ENCODE measurements around the gene SUGCT.
"Not testable (repeated sequence)": the region's sequence is repeated elsewhere in the genome, so short reads cannot be mapped to it uniquely, and the experiment has no call there.

The SUGCT gene

DNA sequence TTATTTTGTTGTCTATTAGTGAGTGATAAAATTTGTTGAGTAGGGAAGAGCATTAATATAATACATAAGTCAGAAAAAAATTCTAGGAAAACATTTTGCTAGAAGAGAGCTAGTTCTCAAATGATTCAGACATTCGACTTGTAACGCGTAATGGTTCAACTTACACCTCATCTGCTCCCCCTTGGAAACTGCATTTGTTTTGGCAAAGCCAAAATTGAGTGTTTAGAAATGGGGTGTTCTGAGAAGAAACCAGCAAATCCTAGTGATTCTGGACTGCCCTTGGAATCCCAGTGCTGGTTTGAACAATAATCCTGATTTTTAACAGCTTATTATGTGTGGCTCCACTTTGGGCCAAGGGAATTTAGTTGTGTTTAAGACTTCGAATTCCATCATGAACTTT is 475.7 kb downstream of the SUGCT start:
- DNase-seq, result no peak

DNA sequence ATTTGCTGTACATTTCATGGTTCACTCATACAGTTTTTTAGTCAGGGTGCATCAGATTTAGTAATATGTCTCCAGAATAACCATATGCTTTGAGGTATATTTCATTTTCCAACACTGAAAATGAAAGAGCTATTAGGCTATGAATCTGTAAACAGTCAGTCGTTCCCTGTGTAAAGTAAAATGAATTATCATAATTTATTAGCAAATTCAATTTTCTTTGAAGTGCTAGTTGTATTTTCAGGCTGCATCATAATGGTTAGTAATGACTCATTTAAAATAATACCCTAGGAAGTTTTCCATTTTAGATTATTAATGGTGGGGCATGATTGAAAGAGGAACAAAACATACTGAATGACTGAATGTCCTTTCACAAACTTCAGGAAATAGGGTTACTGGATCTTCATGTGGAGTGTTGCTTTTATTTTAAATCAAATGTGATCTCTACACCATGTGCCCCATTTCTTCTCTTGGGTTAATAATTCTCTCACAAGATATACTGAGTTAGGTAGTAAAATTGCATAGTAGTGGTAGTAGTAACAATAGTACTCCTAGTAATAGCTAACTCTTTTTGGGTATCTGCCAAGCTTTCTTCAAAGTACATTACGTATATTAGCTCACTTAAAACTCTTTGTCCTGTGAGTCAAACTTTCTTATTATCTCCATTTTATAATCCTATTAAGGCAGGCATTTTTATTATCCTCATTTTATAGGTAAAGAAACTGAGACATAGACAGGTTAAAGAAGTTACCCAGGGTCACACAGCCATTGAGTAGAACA is 476.5 kb downstream of the SUGCT start:
- DNase-seq, result no peak

DNA sequence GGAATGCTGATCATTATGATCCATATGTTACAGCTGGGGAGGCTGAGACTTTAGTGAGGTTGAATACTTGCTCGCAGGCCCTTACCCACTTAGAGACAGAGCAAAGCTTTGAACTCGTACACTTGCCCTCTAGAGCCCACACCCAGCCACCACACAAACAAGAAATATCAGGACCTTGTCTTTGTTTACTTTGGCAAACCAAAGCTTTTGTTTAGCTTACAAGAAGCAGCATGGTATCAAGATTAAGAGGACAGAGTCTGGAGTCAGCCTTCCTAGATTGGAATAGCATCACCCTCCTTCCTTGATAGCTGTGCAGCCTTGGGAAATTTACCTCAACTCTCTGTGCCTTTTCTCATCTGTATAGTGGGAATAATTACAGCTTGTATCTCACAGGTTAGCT is 477.5 kb downstream of the SUGCT start:
- no peak for DNase-seq

DNA sequence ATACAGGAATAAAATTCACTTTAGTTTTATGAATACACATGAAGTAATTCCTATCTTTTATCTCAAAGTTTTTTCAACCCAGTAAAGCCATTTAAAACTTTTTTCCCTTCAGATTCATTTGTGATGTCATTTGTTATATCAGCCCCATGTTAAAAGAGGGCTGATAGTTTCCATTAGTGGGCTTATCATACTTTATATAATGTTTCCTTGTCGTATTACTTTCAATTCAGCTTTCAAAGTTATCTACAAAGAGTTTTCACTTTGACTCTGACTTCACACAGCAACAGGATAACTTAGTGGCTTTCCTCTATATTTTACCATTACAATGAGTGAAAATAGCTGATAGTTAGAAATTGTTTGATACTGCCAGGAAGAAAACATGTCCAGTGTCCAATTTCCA is 484.8 kb downstream of the SUGCT start:
- no peak for DNase-seq

DNA sequence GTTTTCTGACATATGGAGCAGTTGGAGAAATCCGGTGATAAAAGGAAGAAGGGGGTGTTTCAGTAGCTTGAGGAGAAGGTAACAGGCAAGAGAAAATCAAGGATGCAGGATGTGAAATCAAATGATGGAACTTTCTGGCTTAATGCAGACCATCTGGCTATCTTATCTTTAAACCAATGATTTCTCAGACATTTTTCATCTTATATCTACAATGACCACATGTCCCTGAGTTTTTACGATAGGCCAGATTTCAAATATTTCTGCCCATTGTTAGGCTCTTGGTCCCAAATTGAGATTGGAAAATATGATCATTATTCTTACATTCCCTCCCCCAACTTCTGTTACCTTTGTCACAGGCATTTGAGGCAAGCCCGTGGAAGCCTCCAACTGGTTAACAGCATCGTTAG is 486.8 kb downstream of the SUGCT start:
- DNase-seq, result no peak

DNA sequence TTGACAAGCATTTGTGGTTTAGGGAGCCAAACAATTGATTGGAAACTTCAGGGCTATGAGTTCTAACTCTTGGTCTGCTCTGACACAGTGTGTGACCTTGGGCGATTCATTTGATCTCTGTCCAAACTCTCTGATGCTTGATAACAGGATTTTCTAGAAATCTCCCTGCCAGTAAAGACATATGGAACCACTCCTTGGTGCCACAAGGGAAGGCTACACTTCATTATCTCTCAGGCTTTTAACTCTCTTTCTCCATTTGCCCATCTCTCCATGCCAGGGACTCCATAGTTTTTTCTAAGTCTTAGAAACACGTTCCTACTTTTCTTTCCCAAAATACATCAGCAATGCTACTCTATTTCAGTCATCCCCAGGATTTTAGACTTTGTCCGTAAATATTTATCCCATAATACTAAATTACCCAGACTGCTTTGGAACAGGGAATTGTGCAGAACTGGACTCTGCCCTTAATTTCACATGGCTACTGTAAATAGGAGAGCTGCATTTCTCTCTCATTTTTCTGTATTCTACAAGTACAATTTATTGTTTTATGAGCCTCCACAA is 488.2 kb downstream of the SUGCT start:
- no peak for DNase-seq

DNA sequence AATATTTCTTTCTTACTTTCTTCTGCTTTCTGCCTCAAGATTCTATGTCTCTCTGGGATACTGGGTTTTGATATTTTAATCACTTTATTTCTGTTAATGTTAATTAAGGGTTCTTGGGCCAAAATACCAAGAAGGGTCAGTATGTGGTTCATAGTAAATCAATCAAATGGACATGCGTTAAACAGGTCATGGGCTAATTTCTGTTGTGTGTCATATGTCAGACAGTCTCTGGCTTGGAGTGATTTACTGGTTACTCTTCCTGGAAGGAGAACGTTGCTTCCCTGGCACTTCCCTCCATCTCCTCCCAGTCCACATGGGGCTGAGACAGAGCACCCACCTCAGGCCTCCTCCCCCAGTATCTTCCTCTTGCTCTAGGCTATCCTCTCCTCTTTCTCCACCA is 489.1 kb downstream of the SUGCT start:
- no peak for DNase-seq

DNA sequence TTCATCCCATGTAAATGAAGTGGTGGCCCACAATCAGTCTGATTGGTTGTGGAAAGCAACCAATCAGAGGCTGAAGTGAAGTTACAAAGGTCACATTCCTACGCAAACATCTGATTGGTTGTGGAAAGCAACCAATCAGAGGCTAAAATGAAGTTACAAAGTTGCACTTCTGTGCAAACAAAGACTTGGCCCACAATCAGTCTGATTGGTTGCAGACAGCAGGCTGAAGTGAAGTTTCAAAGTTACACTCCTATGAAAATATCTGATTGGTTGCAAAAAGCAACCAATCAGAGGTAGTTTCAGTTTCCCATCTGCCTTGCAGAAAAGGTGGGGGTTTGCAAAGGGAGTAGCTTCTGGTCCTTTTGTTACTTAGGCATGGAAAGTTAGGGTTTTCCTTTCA is 492.6 kb downstream of the SUGCT start:
- DNase-seq, result not testable (repeated sequence)

DNA sequence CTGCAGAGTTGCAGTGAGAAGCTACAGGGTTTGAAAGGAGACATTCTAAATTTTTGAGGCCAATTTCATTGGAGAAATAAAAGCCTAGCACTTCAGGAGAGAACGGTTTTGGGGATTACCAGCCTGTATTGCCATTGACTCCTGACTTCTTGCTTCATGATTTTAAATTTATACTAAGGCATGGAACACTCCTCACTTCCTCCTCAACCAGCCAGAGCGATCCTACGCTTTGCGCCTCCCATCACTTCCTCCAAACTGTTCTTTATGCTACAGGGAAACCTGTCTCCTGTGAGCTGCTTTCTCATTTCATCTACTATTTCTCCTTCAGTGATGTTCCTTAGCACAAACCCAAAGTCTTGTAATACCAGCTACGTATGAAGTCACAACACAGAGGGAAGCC is 495.1 kb downstream of the SUGCT start:
- DNase-seq, result no peak

DNA sequence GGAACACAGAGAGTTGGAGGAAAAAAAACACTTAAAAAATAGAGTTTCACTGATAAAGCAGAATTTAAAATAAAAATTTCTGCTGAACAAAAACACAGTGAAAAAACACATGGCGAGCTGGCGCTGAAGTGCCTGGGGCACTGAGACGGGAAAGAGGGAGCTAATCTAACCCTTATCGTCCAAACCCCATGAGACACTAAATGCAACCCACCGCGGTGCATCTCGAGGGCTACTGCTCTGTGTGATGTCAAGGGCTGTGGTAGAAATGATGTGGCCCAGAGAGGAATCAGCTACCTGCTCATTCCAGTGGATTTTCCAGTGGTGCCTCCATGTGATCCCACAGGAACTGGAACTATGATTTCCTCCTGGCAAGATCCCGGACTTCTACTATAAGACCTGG is 499.3 kb downstream of the SUGCT start:
- DNase-seq, result no peak

DNA sequence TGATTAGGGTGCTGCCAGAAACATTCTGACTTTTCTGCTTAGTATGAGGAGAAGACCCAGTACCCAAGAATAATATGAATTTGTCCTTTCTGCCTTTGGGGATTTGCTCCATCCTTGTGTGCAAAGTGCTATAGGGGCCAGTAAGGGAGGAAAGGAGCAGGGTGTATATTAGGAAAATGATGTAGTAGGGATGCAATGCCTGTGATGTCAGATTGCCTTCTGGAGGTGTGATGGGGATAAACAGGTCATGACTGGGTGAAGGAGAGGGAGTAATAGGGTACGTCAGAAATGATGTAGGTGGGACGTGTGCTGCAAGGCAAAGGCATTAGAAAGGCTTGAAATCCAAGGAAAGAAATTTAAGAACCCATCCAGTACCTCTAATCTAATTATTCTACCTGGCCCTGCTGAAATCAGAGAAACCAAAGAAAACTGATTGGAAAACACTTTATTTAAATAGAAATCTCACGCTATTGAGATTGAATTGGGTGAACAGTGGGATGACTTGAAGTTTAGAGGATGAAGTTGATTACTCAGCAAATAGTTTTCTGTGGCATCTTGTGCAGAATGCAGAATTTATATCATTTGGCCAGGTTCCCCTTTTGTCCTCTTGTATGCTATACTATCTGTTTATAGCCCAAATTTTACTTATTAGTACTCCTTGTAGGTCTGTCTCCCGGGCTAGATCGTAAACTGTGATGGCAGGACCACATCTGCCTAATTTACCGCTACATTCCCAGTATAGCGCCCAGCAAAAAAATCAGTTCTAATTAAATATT is 503.9 kb downstream of the SUGCT start:
- DNase-seq, result no peak

DNA sequence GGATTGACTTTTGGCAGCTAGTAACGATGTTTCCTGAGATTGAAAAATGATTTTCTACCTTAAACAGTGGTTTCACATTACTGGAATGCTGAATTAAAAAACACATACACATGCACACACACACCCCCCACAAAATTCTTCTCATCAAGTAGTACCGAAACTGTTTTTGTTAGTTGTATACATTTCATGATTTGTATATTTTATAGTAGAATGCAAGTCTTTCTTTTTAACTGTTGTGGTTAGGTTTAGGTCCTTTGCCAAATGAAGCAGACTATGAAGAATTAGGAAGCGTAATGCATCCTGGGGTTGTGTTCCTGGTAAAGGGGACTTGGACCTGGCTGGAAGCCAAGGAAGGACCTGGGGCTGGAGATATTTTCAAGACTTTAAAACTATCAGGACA is 505.8 kb downstream of the SUGCT start:
- DNase-seq, result no peak

DNA sequence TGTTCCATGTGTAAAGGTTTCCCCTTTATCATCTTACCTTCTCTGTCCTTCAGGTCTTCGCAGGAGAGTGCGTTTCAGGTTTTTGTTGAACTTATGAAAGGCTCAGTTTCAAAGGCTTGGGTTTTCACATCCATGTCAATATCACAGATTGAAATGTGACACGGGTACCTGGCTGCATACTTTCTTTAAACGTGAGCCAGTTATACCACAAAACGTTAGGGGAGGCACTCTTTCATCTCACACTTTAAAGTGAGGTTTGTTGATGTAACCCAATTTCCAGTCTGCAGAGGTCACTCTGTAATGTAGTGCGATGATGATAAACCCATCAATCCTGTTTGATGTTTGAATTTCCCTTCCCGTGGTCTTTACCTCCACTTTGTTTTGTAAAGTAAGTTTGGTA is 506.9 kb downstream of the SUGCT start:
- DNase-seq, result no peak

DNA sequence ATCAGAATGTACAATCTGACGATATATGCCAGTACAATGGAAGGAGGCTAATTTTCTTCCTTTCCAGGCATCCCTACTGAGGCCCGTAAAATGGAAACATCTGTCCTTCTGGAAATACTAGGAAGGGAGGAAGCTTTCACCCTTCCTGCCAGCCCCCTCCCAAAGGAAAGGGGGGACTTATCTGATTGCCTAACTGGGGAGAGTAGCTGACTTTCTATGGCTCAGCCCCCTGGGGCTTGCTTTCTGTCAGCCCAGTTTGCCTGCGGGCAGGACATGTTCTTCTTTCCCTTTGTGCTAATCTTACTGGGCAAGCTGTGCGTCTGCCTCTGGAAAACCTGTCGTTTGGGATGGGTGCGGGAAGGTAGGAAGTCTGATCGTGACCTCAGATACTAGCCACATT is 508.9 kb downstream of the SUGCT start:
- no peak for DNase-seq

DNA sequence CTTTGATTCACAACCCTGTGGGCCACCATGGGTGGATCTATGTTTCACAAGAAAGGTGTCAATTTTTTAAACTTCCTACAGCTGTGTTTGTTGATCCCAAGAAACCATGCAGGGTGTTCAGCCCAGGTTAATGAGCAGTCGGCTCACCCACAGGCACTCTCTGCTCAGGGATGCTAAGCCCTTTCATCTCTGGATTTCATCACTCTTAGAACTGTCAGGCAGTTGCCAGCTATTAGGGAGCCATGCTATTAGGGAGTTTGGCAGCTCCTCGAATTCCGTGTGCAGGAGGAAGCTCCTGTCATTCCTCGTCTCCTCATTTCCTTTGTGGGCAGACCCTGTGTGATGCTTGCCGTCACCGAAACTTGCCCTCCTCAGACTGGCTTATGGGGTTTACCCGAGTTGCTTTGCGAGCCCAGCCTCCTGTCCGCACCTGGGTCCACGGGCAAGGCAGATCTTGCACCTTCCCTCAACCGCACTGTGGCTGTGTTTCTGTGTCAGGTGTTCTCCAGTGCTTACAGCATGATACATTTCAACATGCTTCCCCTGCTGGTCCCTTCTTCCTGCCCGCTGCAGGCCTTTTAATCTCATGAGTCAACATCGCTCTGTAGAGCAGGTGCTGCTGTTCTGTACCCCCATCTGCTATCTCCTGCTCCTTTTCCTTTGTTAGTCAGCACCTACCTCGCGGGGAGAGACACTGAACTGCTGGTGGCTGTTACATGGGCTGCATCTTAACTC is 509.8 kb downstream of the SUGCT start:
- DNase-seq, result no peak

DNA sequence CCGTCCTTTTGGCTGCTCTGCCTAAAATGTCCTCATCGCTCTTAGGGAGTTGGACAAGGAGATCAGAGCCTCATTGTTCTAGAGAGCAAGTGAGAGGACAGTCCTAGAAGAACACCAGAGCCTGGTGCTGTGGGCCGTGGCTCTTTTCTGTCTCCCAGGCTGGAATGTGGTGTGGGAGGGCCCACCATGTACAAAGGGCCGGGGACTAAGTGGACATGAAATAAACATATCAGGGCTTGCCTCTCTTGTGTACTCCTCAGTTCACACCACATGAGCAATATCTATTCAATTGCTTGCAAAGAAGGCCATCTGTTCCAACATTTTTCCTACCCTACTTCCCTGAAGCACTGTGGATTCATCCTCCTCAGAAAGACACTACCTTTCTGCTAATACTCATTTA is 510.4 kb downstream of the SUGCT start:
- DNase-seq, result no peak

DNA sequence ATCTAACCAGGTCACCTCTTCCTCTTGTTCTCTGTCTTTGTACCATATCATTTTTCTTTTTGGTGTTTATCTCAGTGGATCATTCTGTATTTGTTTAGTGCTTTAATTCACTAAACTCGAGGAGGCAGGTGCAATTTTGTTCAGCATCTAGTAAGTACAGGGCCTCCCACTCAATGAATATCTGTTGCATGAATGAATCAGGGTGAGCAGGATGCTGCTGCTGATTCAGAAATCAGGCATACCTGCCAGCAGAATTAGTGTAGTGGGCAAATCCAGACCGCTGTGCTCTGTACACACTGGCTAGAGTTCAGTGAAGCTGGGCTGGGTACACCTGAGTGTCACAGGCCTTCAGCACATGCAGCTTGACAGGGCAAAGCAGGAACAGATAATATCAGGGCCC is 511.9 kb downstream of the SUGCT start:
- no peak for DNase-seq

DNA sequence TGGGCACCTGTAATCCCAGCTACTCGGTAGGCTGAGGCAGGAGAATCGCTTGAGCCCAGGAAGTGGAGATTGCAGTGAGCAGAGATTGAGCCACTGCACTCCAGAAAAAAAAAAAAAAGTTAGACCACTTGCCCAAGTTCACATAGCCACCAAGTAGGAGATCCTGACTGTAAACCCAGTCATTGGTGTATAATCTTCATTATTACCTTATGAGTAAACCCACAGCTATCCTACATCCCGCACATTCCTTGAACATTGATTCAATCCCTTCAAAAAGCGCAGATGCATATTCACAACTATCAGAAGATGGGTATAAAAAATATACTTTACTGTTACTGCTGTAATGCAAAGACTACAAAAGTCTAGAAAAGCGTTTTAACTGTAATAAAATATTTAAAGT is 512.9 kb downstream of the SUGCT start:
- no peak for DNase-seq

DNA sequence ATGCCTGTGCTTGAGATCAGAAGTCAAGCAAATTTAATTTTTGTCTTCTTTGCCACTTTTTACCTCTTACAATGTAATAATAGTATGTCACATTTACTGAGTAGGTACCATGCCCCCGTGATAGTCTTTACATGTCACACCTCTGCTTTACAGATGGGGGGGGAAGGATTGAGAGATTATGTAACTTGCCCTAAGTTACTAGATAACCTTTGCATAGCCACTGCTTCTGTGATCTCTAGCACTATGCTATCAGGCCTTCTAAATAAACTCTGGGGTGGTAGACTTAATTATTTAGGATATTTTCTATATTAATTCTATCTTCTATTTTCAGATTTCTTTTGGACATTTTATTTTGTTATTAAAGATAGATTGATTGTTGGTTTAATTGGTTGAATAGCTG is 514.4 kb downstream of the SUGCT start:
- DNase-seq, result no peak

DNA sequence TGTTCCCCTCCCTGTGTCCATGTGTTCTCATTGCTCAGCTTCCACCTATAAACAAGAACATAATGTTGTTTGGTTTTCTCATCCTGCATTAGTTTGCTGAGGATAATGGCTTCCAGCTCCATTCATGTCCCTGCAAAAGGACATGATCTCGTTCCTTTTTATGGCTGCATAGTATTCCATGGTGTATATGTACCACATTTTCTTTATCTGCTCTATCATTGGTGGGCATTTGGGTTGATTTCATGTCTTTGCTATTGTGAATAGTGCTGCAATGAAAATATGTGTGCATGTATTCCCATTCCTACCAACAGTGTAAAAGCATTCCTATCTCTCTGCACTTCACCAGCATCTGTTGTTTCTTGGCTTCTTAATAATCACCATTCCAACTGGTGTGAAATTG is 516.1 kb downstream of the SUGCT start:
- not testable (repeated sequence) for DNase-seq

DNA sequence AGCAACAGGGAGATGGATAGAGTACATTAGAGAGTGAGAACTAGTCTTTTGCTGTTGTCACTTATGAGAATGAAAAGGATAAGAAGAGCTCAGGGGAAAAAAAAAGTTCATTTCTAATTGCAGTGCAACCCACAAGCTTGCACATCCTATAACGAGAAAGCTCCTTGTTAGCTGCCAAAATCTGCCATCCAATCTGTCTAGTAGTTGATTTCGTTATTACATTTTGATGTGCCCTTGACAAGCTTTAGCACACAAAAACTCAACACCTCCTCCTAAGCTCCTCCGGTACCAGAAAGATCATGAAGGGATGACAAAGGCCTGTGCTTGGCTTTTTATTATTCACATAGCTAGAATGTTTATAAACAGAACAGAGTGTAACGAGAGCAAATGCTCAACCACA is 519.4 kb downstream of the SUGCT start:
- no peak for DNase-seq

DNA sequence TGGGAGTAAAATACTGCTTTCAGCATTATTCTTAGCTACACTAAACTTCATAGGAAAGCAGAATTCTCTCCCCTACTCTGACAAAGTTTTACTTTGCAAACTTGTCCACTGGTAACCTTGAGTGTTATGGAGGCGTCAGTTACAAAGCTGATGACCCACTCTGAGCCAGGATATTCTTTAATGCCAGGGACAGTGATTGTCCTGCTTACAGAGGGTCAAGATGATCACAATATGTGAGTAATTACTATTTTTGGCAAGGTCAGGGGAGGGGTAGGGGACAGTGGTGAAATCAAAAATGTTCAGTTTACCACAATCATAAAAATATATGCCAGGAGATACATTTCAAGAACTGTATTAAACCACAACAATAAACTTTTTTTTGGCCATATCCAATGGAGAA is 520.6 kb downstream of the SUGCT start:
- DNase-seq, result no peak
